OCI-LY3 (cell line): ENCODE results near the gene KCNIP1.

Source experiments
- H2AFZ ChIP-seq: fragments of 200-600, 300-600 bp; shearing (Covaris generic); 2 replicates; pipeline ENCODE4 v1.6.0; 2014; ENCODE audit warnings: antibody characterized with exemption, low read depth, low read length
- H3K27ac ChIP-seq: fragments of 200-600, 300-600 bp; sonication (generic); 2 replicates; pipeline ENCODE4 v1.5.1; 2014; ENCODE audit warnings: mild to moderate bottlenecking, low read length, moderate library complexity, mixed read lengths
- H3K27me3 ChIP-seq: fragments of 200-600, 300-600 bp; sonication (generic); 2 replicates; pipeline ENCODE4 v1.6.1; 2014; ENCODE audit warnings: low read depth, low read length, mixed read lengths
- H3K36me3 ChIP-seq: fragments of 200-600, 300-600 bp; sonication (generic); replicated peaks from 2 replicates; pipeline ENCODE3; 2014; ENCODE audit warnings: low read depth, low read length, mixed read lengths
- H3K4me1 ChIP-seq: fragments of 300-600, 200-600 bp; sonication (generic); 2 replicates; pipeline ENCODE4 v1.6.1; 2014; ENCODE audit warnings: low read length, mixed read lengths
- H3K4me2 ChIP-seq: fragments of 200-600, 300-600 bp; sonication (generic); 2 replicates; pipeline ENCODE4 v1.6.1; 2014; ENCODE audit warnings: low read length, mixed read lengths
- H3K4me3 ChIP-seq: fragments of 300-600, 200-600 bp; sonication (generic); 2 replicates; pipeline ENCODE4 v1.5.1; 2014; ENCODE audit warnings: antibody characterized with exemption, mild to moderate bottlenecking, low read length, moderate library complexity
- H3K79me2 ChIP-seq: fragments of 300-600, 200-600 bp; shearing (Covaris generic); 2 replicates; pipeline ENCODE4 v1.6.1; 2014; ENCODE audit warnings: mild to moderate bottlenecking, low read length, mixed read lengths
- H3K9ac ChIP-seq: fragments of 300-600, 200-600 bp; shearing (Covaris generic); 2 replicates; pipeline ENCODE4 v1.6.0; 2014; ENCODE audit warnings: mild to moderate bottlenecking, low read length, moderate library complexity
- H3K9me3 ChIP-seq: fragments of 200-600, 300-600 bp; shearing (Covaris generic); 2 replicates; pipeline ENCODE4 v1.6.1; 2014; ENCODE audit warnings: low read length, mixed read lengths; ENCODE audit not compliant: insufficient read depth
- H4K20me1 ChIP-seq: fragments of 200-600, 300-600 bp; sonication (generic); 2 replicates; pipeline ENCODE4 v1.6.1; 2016; ENCODE audit warnings: low read length, mixed read lengths; ENCODE audit not compliant: insufficient read depth
- CTCF ChIP-seq: fragments of 200-600, 300-600 bp; sonication (generic); IDR thresholded peaks from 2 replicates; pipeline ENCODE4 v1.5.1; 2014; ENCODE audit warnings: antibody characterized with exemption, low read length, low read depth
- EZH2phosphoT487 ChIP-seq: fragments of 200-600 bp; shearing (Covaris generic); IDR thresholded peaks from 2 replicates; pipeline ENCODE4 v1.6.1; 2018; ENCODE audit warnings: antibody characterized with exemption, mixed run types, low read depth

The KCNIP1 gene

GRCh38 chr5:170510559-170510958 is 6.7 kb downstream of the KCNIP1 start:
- Histone ChIP-seq H4K20me1 (no peaks in the 10 kb centered on the region), H3K4me3 (no peak overlapping the region), H3K9ac (no peak overlapping the region), H3K4me1 (peaks cover 32% of the 10 kb centered on the region), H3K36me3 (no peaks in the 10 kb centered on the region), H3K9me3 (no peaks in the 10 kb centered on the region), H2AFZ (no peak overlapping the region), H3K27ac (no peak overlapping the region), H3K4me2 (no peak overlapping the region), H3K27me3 (peaks cover 36% of the 10 kb centered on the region), H3K79me2 (no peaks in the 10 kb centered on the region)
- TF ChIP-seq EZH2phosphoT487 (no peak), CTCF (no peak)

- Histone ChIP-seq H3K4me3 (no peak overlapping the region), H3K36me3 (no peaks in the 10 kb centered on the region), H3K9me3 (no peaks in the 10 kb centered on the region), H3K4me1 (peaks cover 31% of the 10 kb centered on the region), H4K20me1 (no peaks in the 10 kb centered on the region), H3K79me2 (no peaks in the 10 kb centered on the region), H3K9ac (no peak overlapping the region), H3K27ac (no peak overlapping the region), H3K4me2 (no peak overlapping the region), H2AFZ (no peak overlapping the region), H3K27me3 (peaks cover 36% of the 10 kb centered on the region)
- TF ChIP-seq CTCF = no peak
- no peak for TF ChIP-seq EZH2phosphoT487
These were observed 7.9 kb downstream of the KCNIP1 start for GRCh38 chr5:170511551-170512258.

- Histone ChIP-seq H3K4me2 (no peak overlapping the region), H3K4me3 (no peak overlapping the region), H3K4me1 (peaks cover 8% of the 10 kb centered on the region), H3K27me3 (peaks cover 42% of the 10 kb centered on the region), H3K9ac (no peak overlapping the region), H3K27ac (no peak overlapping the region), H3K9me3 (no peaks in the 10 kb centered on the region), H4K20me1 (no peaks in the 10 kb centered on the region), H3K79me2 (no peaks in the 10 kb centered on the region), H2AFZ (no peak overlapping the region), H3K36me3 (no peaks in the 10 kb centered on the region)
- TF ChIP-seq EZH2phosphoT487 (no peak), CTCF (no peak)
These were observed 10.2 kb downstream of the KCNIP1 start for GRCh38 chr5:170513856-170514525.

- no peak overlapping the region for H2AFZ ChIP-seq
- H3K27ac ChIP-seq = no peak overlapping the region
These were observed 13.6 kb downstream of the KCNIP1 start for GRCh38 chr5:170517411-170517810.

More at GRCh38 chr5:170517411-170517810, 13.6 kb downstream of the KCNIP1 start:
- Histone ChIP-seq H3K36me3 (no peaks in the 10 kb centered on the region), H3K9ac (no peak overlapping the region), H3K79me2 (no peaks in the 10 kb centered on the region), H4K20me1 (no peaks in the 10 kb centered on the region), H3K4me1 (peaks cover 8% of the 10 kb centered on the region), H3K4me3 (no peak overlapping the region), H3K9me3 (no peaks in the 10 kb centered on the region), H3K27me3 (peaks cover 58% of the 10 kb centered on the region), H3K4me2 (no peak overlapping the region)
- TF ChIP-seq EZH2phosphoT487 = no peak
- no peak for TF ChIP-seq CTCF
